B cell (primary cell): ENCODE measurements around the gene HLA-A. TPM values are rescaled to one million over a fixed set of nuclear protein-coding genes. Genes with fewer than 3 reads are reported as not detected.

Source experiments
- ATAC-seq: fragments of 200-7000 bp; cut with Tn5 transposase; one replicate; pipeline ENCODE4 v1.10.0; 2021; ENCODE audit warnings: low read depth, mild to moderate bottlenecking, moderate number of reproducible peaks, moderate library complexity
- CTCF ChIA-PET: fragments of 350-600 bp; sonication (Branson Sonifier 250); formaldehyde crosslinking; loops from one replicate; lab custom pipeline; 2021; ENCODE audit warnings: antibody characterized with exemption, inconsistent platforms; lab: Charles Lee
- POLR2A ChIA-PET: fragments of 350-600 bp; sonication (Branson Sonifier 250); formaldehyde crosslinking; loops from one replicate; lab custom pipeline; 2021; ENCODE audit warnings: antibody characterized with exemption; lab: Charles Lee
- DNase-seq: peaks from one replicate; pipeline ENCODE4 v3.0.0; 2013
- H2AFZ ChIP-seq: 2 replicates; pipeline ENCODE4 v1.6.1; 2012; ENCODE audit warnings: mild to moderate bottlenecking, low read depth, low read length; ENCODE audit not compliant: insufficient read depth, poor library complexity, severe bottlenecking
- H3K27ac ChIP-seq, 2 donors: 1 replicate in 1 of 2; 2 replicates in 1 of 2; pipeline ENCODE4 v1.5.1; 2012 to 2013; ENCODE audit warnings: low read length in 2 of 2, mild to moderate bottlenecking in 2 of 2, moderate library complexity in 1 of 2
- H3K27me3 ChIP-seq, 4 experiments: fragments of 200-600 bp in 1 of 4; sonication (generic) in 1 of 4; replicated peaks in 1 of 4; 1 replicate in 2 of 4; 2 replicates in 2 of 4; pipeline versions ENCODE4 v1.6.1 to v1.7.0; 2013 to 2016; ENCODE audit warnings: low read length in 3 of 4, mild to moderate bottlenecking in 2 of 4, mixed read lengths in 1 of 4, moderate library complexity in 1 of 4; ENCODE audit not compliant: insufficient read depth in 4 of 4, control insufficient read depth in 3 of 4; ENCODE audit errors: control extremely low read depth in 1 of 4
- H3K36me3 ChIP-seq, 2 experiments: replicated peaks in 1 of 2; 1 replicate in 1 of 2; 2 replicates in 1 of 2; pipeline versions ENCODE4 v1.6.1 to v1.7.1; 2013; ENCODE audit warnings: low read length in 1 of 2; ENCODE audit not compliant: insufficient read depth in 2 of 2, control insufficient read depth in 1 of 2; ENCODE audit errors: control extremely low read depth in 1 of 2, extremely low read depth in 1 of 2
- H3K4me1 ChIP-seq, 2 donors: fragments of 200-600 bp in 1 of 2; sonication (generic) in 1 of 2; 1 replicate in 1 of 2; 2 replicates in 1 of 2; pipeline versions ENCODE4 v1.5.1 to v1.6.1; 2013 to 2017; ENCODE audit warnings: low read length in 2 of 2; ENCODE audit not compliant: control insufficient read depth in 2 of 2, insufficient read depth in 2 of 2
- H3K4me2 ChIP-seq: replicated peaks from 2 replicates; pipeline ENCODE3; 2012; ENCODE audit warnings: mild to moderate bottlenecking, low read depth, low read length; ENCODE audit not compliant: poor library complexity, severe bottlenecking
- H3K4me3 ChIP-seq, 5 experiments: fragments of 200-600 bp in 1 of 5; sonication (generic) in 1 of 5; 1 replicate in 3 of 5; 2 replicates in 2 of 5; pipeline versions ENCODE4 v1.5.1 to v1.7.0; 2011 to 2016; ENCODE audit warnings: low read length in 4 of 5, mild to moderate bottlenecking in 4 of 5, low read depth in 2 of 5, control low read depth in 1 of 5, moderate library complexity in 1 of 5; ENCODE audit not compliant: insufficient read depth in 1 of 5; ENCODE audit errors: control extremely low read depth in 1 of 5, extremely low read depth in 1 of 5
- H3K79me2 ChIP-seq: fragments of 200-600 bp; sonication (generic); one replicate; pipeline ENCODE4 v1.6.0; 2016; ENCODE audit warnings: low read length; ENCODE audit not compliant: control insufficient read depth, insufficient read depth
- H3K9ac ChIP-seq: fragments of 200-600 bp; sonication (generic); 2 replicates; pipeline ENCODE4 v1.6.1; 2017; ENCODE audit warnings: mild to moderate bottlenecking, low read length, moderate library complexity
- H3K9me3 ChIP-seq, 3 donors: one replicate each; pipeline versions ENCODE4 v1.6.1 to v1.7.1; 2013; ENCODE audit warnings: low read length in 2 of 3; ENCODE audit not compliant: control insufficient read depth in 2 of 3, insufficient read depth in 1 of 3; ENCODE audit errors: control extremely low read depth in 1 of 3
- H4K20me1 ChIP-seq: 2 replicates; pipeline ENCODE4 v1.6.0; 2012; ENCODE audit warnings: mild to moderate bottlenecking, low read length; ENCODE audit not compliant: insufficient read depth, control insufficient read depth, poor library complexity, severe bottlenecking
- H3K27ac Mint-ChIP-seq: one replicate; pipeline ENCODE4 v1.8.0; 2021; ENCODE audit warnings: mixed read lengths
- H3K27me3 Mint-ChIP-seq: one replicate; pipeline ENCODE4 v1.8.0; 2021; ENCODE audit warnings: mixed read lengths
- H3K4me1 Mint-ChIP-seq: one replicate; pipeline ENCODE4 v1.8.0; 2021; ENCODE audit warnings: mixed read lengths
- H3K4me3 Mint-ChIP-seq: one replicate; pipeline ENCODE4 v1.8.0; 2021; ENCODE audit warnings: mixed read lengths
- H3K9me3 Mint-ChIP-seq: one replicate; pipeline ENCODE4 v1.8.0; 2022; ENCODE audit warnings: mixed read lengths; ENCODE audit not compliant: insufficient read depth
- EZH2 ChIP-seq: IDR thresholded peaks from 2 replicates; pipeline ENCODE4 v1.6.1; 2012; ENCODE audit warnings: borderline replicate concordance, low read depth, mild to moderate bottlenecking, moderate library complexity, low read length; ENCODE audit not compliant: insufficient read depth, poor library complexity, severe bottlenecking
- WGBS: methylation state at CpG from one replicate; pipeline ENCODE4 v1.1.5; 2013; ENCODE audit warnings: missing lambda C conversion rate; ENCODE audit not compliant: insufficient coverage; 5-methylcytosine and 5-hydroxymethylcytosine counted together
- intact Hi-C: fragments of 100-400 bp; cut with micrococcal nuclease; formaldehyde crosslinking; loops from one replicate; pipeline ENCODE4 v1.10.0; 2022
- polyA plus RNA-seq: library from polyadenylated mRNA; depleted of rRNA; stranded (reverse); fragments of >200 nt; gene quantifications from 2 replicates; pipeline ENCODE4 v1.2.3, GENCODE V29; 2012
- total RNA-seq, 2 donors: library from RNA; stranded (reverse); fragments of 120-200 nt in 1 of 2; gene quantifications; 1 replicate in 1 of 2; 2 replicates in 1 of 2; pipeline versions ENCODE4 v1.2.3 to v1.2.4, GENCODE V29; 2013 to 2022
- TF ChIP-seq, protein P1 (sequence below): fragments of 200-600 bp; IDR thresholded peaks from one replicate; pipeline ENCODE4 v1.8.0; 2022; ENCODE audit warnings: antibody characterized with exemption, mild to moderate bottlenecking

The HLA-A gene
- total and polyA plus RNA-seq, 2 donors (not counting 1 experiment from before 2014, with no cell fraction given) = 1,607 to 2,454 TPM

DNA sequence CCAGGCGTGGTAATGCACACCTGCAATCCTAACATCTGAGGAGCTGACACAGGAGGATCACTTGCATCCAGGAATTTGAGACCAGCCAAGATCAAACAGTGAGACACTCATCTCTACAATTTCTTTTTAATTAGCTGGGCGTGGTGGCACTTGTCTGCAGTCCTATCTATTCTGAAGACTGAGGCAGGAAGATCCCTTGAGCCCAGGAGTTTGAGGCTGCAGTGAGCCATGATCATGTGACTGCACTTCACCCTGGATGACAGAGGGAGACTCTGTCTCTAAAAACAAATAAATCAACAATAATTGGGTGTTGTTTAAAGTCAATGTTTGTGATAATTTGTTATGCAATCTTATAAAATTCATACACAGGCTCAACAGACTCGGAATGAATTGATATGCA lies 18.0 kb upstream of the HLA-A start:
- Histone ChIP-seq H4K20me1 (no peaks in the 10 kb centered on the region), H3K79me2 (no peaks in the 10 kb centered on the region), H3K9ac (no peak overlapping the region), H3K36me3 (no peaks in the 10 kb centered on the region), H3K4me2 (no peak overlapping the region), H3K27ac (no peak overlapping the region), H3K9me3 (no peaks in the 10 kb centered on the region), H3K27me3 (no peaks in the 10 kb centered on the region), H2AFZ (no peak overlapping the region), H3K4me3 (no peak overlapping the region), H3K4me1 (peaks cover 4 to 17% of the 10 kb centered on the region in 2 donors)
- Mint-ChIP-seq H3K9me3 (no peaks in the 10 kb centered on the region), H3K4me3 (no peak overlapping the region), H3K27ac (no peak overlapping the region), H3K27me3 (no peaks in the 10 kb centered on the region), H3K4me1 (peaks cover 14% of the 10 kb centered on the region)
- TF ChIP-seq, protein P1, sequence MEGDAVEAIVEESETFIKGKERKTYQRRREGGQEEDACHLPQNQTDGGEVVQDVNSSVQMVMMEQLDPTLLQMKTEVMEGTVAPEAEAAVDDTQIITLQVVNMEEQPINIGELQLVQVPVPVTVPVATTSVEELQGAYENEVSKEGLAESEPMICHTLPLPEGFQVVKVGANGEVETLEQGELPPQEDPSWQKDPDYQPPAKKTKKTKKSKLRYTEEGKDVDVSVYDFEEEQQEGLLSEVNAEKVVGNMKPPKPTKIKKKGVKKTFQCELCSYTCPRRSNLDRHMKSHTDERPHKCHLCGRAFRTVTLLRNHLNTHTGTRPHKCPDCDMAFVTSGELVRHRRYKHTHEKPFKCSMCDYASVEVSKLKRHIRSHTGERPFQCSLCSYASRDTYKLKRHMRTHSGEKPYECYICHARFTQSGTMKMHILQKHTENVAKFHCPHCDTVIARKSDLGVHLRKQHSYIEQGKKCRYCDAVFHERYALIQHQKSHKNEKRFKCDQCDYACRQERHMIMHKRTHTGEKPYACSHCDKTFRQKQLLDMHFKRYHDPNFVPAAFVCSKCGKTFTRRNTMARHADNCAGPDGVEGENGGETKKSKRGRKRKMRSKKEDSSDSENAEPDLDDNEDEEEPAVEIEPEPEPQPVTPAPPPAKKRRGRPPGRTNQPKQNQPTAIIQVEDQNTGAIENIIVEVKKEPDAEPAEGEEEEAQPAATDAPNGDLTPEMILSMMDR = no peak
- no peak for TF ChIP-seq EZH2
- ATAC-seq (no peak), DNase-seq (no peak)
- intact Hi-C loops = no loop called here
- 100% methylated on average over 1 of the region's 3 CpGs for WGBS
- POLR2A ChIA-PET = no interaction called here
- CTCF ChIA-PET = no interaction called here

- H3K4me3 ChIP-seq = no peak overlapping the region
- H3K4me2 ChIP-seq = no peak overlapping the region
- intact Hi-C loops = loop anchor here (5.0 kb wide), 3 partner anchors 43 to 202 kb away; partner anchors contain the start of genes HLA-F and PPP1R11
- peaks cover 4 to 17% of the 10 kb centered on the region in 2 donors for H3K4me1 ChIP-seq
- no peaks in the 10 kb centered on the region for H3K36me3 ChIP-seq
- H3K79me2 ChIP-seq = no peaks in the 10 kb centered on the region
- H3K27ac ChIP-seq = no peak overlapping the region
- DNase-seq (no peak), ATAC-seq (no peak)
- no peaks in the 10 kb centered on the region for H4K20me1 ChIP-seq
- Mint-ChIP-seq H3K27me3 (no peaks in the 10 kb centered on the region), H3K27ac (peak overlapping the region; percentile 60), H3K4me1 (peaks cover 14% of the 10 kb centered on the region), H3K4me3 (peak overlapping the region; percentile 49), H3K9me3 (no peaks in the 10 kb centered on the region)
- WGBS = 81% methylated on average over 3 of the region's 3 CpGs
- no peak overlapping the region for H3K9ac ChIP-seq
- TF ChIP-seq, protein P1 = no peak
- no peak for TF ChIP-seq EZH2
- H3K27me3 ChIP-seq = no peaks in the 10 kb centered on the region
- H3K9me3 ChIP-seq = no peaks in the 10 kb centered on the region
- H2AFZ ChIP-seq = no peak overlapping the region
- CTCF ChIA-PET = no interaction called here
- POLR2A ChIA-PET = no interaction called here
These were observed 17.6 kb upstream of the HLA-A start for GRCh38 chr6:29924731-29925130.
